Osteoblast (primary cell): Measurements from ENCODE around the gene RHBG. TPM values are rescaled to one million over a fixed set of nuclear protein-coding genes. Genes with fewer than 3 reads are reported as not detected.

Experiments used
- DNase-seq: peaks from one replicate; pipeline ENCODE4 v3.0.0; 2011; ENCODE audit warnings: low spot score, mixed read lengths; ENCODE audit not compliant: insufficient read length; ENCODE audit errors: missing footprints
- H2AFZ ChIP-seq: 2 replicates; pipeline ENCODE4 v1.6.0; 2011; ENCODE audit warnings: mild to moderate bottlenecking, low read length
- H3K27ac ChIP-seq: 2 replicates; pipeline ENCODE4 v1.5.1; 2011; ENCODE audit warnings: mild to moderate bottlenecking, low read depth, low read length, moderate library complexity
- H3K27me3 ChIP-seq: 2 replicates; pipeline ENCODE4 v1.6.0; 2012; ENCODE audit warnings: mild to moderate bottlenecking, control low read depth, inconsistent platforms, low read length, moderate library complexity; ENCODE audit not compliant: insufficient read depth
- H3K36me3 ChIP-seq: 2 replicates; pipeline ENCODE4 v1.5.1; 2011; ENCODE audit warnings: mild to moderate bottlenecking, low read length, control low read depth, moderate library complexity; ENCODE audit not compliant: insufficient read depth
- H3K4me1 ChIP-seq: 2 replicates; pipeline ENCODE4 v1.5.1; 2011; ENCODE audit warnings: mild to moderate bottlenecking, low read length, control low read depth, moderate library complexity; ENCODE audit not compliant: insufficient read depth
- H3K4me2 ChIP-seq: 2 replicates; pipeline ENCODE4 v1.6.0; 2011; ENCODE audit warnings: mild to moderate bottlenecking, low read length; ENCODE audit not compliant: insufficient read depth
- H3K4me3 ChIP-seq: fragments of 200-600 bp; sonication (generic); 3 replicates; pipeline ENCODE4 v1.5.1; 2012; ENCODE audit warnings: mild to moderate bottlenecking, low read length, inconsistent platforms; ENCODE audit not compliant: insufficient read depth
- H3K79me2 ChIP-seq: 2 replicates; pipeline ENCODE4 v1.6.0; 2012; ENCODE audit warnings: mild to moderate bottlenecking, low read length, control low read depth, inconsistent platforms; ENCODE audit not compliant: insufficient read depth
- H3K9me3 ChIP-seq: 2 replicates; pipeline ENCODE4 v1.5.1; 2011; ENCODE audit warnings: low read depth, low read length, control low read depth
- H4K20me1 ChIP-seq: 2 replicates; pipeline ENCODE4 v1.6.0; 2012; ENCODE audit warnings: mild to moderate bottlenecking, low read length, control low read depth; ENCODE audit not compliant: insufficient read depth
- CTCF ChIP-seq: IDR thresholded peaks from 2 replicates; pipeline ENCODE4 v1.5.1; 2011; ENCODE audit warnings: mild to moderate bottlenecking, low read depth, low read length, moderate library complexity; ENCODE audit errors: extremely low read depth
- total RNA-seq: library from RNA; depleted of rRNA; stranded (reverse); fragments of >200 nt; gene quantifications from 2 replicates; pipeline ENCODE4 v1.2.3, GENCODE V29; 2012

Gene RHBG
- total RNA-seq, 1 donor: not detected

GRCh38 chr1:156400191-156400935 is 31.4 kb downstream of the RHBG start:
- Histone ChIP-seq H3K79me2 (no peaks in the 10 kb centered on the region), H3K4me2 (no peak overlapping the region), H3K36me3 (no peaks in the 10 kb centered on the region), H3K27ac (no peak overlapping the region), H3K9me3 (no peaks in the 10 kb centered on the region), H3K27me3 (peaks cover 22% of the 10 kb centered on the region), H4K20me1 (no peaks in the 10 kb centered on the region), H3K4me1 (no peaks in the 10 kb centered on the region), H3K4me3 (no peak overlapping the region), H2AFZ (no peak overlapping the region)
- TF ChIP-seq CTCF: no peak
- DNase-seq: no peak

GRCh38 chr1:156401041-156401574 is 32.1 kb downstream of the RHBG start:
- TF ChIP-seq CTCF: no peak
- Histone ChIP-seq H3K4me1 (no peaks in the 10 kb centered on the region), H3K27ac (no peak overlapping the region), H3K36me3 (no peaks in the 10 kb centered on the region), H3K27me3 (peaks cover 28% of the 10 kb centered on the region), H3K79me2 (no peaks in the 10 kb centered on the region), H3K4me2 (no peak overlapping the region), H4K20me1 (no peaks in the 10 kb centered on the region), H3K4me3 (no peak overlapping the region), H3K9me3 (no peaks in the 10 kb centered on the region), H2AFZ (no peak overlapping the region)
- DNase-seq: no peak

DNA sequence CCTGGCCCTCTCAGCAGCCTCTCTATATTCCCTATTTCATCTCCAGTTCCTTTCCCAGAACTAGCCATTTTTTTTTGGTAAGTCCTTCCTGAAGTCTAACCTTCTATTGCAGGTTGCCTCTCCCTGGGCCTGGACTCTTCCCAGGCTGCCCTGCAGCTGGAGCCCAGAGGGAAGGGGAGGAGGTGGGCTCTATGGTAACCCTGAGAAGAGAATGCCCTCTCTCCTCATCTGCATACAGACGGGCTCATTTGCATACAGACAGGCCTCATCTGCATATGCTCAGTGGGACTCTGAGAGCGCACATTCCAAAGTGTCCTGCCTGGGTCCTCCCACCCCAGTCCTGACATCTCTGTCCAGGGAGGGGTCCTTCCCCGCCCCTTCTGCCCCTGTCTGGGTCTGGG is 32.7 kb downstream of the RHBG start:
- Histone ChIP-seq H3K4me1 (no peaks in the 10 kb centered on the region), H3K4me2 (no peak overlapping the region), H3K79me2 (no peaks in the 10 kb centered on the region), H3K4me3 (no peak overlapping the region), H3K27me3 (peaks cover 31% of the 10 kb centered on the region), H3K36me3 (no peaks in the 10 kb centered on the region), H4K20me1 (no peaks in the 10 kb centered on the region), H3K9me3 (no peaks in the 10 kb centered on the region), H3K27ac (no peak overlapping the region), H2AFZ (no peak overlapping the region)
- DNase-seq: no peak
- no peak for TF ChIP-seq CTCF

DNA sequence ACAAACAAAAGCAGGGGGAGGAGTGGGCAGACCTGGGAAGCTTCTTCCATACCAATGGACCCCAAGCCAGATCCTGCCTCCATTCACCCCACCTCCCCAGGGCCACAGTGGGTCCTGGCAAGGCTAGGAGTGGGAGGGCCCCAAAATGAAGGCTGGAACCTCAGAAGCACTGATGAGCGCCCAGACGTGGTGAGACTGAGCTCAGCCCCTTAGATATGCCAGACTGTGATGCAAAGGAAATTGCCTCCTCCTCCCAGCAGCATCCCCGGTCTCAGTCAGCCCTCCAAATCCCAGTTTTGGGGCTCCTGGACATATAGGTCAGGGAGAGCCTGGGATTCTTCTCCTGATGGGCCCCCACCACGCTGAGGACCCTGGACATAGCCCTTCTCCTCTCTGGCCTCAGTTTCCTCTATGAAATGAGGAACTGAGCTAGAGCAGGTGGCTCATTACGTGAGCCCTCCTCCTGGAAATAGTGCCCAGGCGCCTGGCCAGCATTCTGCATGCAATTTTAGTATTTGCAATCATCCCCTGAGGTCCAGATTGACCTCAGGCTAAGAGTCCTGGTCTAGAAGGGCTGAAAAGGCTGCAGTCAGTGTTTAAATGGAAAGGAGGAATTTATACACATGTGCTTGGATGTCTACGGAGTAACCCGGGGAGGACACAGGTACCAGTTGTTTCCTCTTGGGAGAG is 33.5 kb downstream of the RHBG start:
- no peak overlapping the region for H3K27ac ChIP-seq
- no peaks in the 10 kb centered on the region for H3K79me2 ChIP-seq
- H2AFZ ChIP-seq: no peak overlapping the region
- no peak overlapping the region for H3K4me2 ChIP-seq
- no peaks in the 10 kb centered on the region for H3K36me3 ChIP-seq
- no peaks in the 10 kb centered on the region for H3K9me3 ChIP-seq
- no peaks in the 10 kb centered on the region for H3K4me1 ChIP-seq
- no peak overlapping the region for H3K4me3 ChIP-seq
- no peaks in the 10 kb centered on the region for H4K20me1 ChIP-seq
- TF ChIP-seq CTCF: no peak
- H3K27me3 ChIP-seq: peaks cover 38% of the 10 kb centered on the region
- no peak for DNase-seq
